Pancreas (tissue), 10 donors: Measurements from ENCODE around the gene IFI44L. TPM values are rescaled to one million over a fixed set of nuclear protein-coding genes. Genes with fewer than 3 reads are reported as not detected.

Experiments used
- ATAC-seq, 4 donors: fragments of 200-7000 bp; cut with Tn5 transposase; one replicate each; pipeline versions ENCODE4 v1.8.0 to v1.9.1; 2020; ENCODE audit warnings: mild to moderate bottlenecking in 4 of 4, moderate library complexity in 4 of 4
- DNase-seq, 6 donors: peaks; one replicate each; pipeline ENCODE4 v3.0.0-alpha.2; 2020
- FAIRE-seq: peaks from 2 replicates; lab custom pipeline; 2012; peaks lifted over from hg19 to GRCh38; lab: Jason Lieb, UNC
- H3K27ac ChIP-seq, 4 donors: fragments of 200-600 bp; sonication (generic); 1 replicate in 3 of 4; 2 replicates in 1 of 4; pipeline versions ENCODE4 v1.5.0 to v1.8.0; 2020
- H3K27me3 ChIP-seq, 4 donors: fragments of 200-600 bp; one replicate each; pipeline ENCODE4 v1.8.0; 2021
- H3K36me3 ChIP-seq, 3 donors: fragments of 200-600 bp; sonication (generic) in 1 of 3; one replicate each; pipeline versions ENCODE4 v1.5.0 to v1.8.0; 2020 to 2021
- H3K4me1 ChIP-seq, 3 donors: fragments of 200-600 bp; one replicate each; pipeline ENCODE4 v1.8.0; 2021
- H3K4me3 ChIP-seq, 4 donors: fragments of 200-600 bp; sonication (generic) in 2 of 4; one replicate each; pipeline versions ENCODE4 v1.5.0 to v1.8.0; 2020 to 2021
- H3K9me3 ChIP-seq, 4 donors: fragments of 200-600 bp; one replicate each; pipeline ENCODE4 v1.8.0; 2021
- WGBS, 2 donors: extraction: QIAGEN DNeasy Blood & Tissue Kit; methylation state at CpG; one replicate each; pipeline ENCODE4 v1.1.7; 2013; 5-methylcytosine and 5-hydroxymethylcytosine counted together
- intact Hi-C, 3 donors: fragments of 100-400 bp; cut with DNase I; formaldehyde crosslinking; loops; one replicate each; pipeline versions ENCODE4 v1.11.1 to v1.14.2; 2022
- polyA plus RNA-seq, 2 donors: library from polyadenylated mRNA; stranded (reverse); fragments of 200-250 nt; gene quantifications; one replicate each; pipeline ENCODE4 v1.2.3, GENCODE V29; 2013
- total RNA-seq, 6 donors: library from RNA; stranded (reverse); fragmentation: NEBNext Ultra II Directional in 4 of 6; extraction: Animal tissue kit (Norgen Biotek cat#: 25700) in 4 of 6; gene quantifications; one replicate each; pipeline versions ENCODE4 v1.2.1 to v1.2.4, GENCODE V29; 2021 to 2023
- TF ChIP-seq, protein P1 (sequence below), 4 donors: fragments of 200-600 bp; sonication (generic) in 3 of 4; IDR thresholded peaks; one replicate each; pipeline versions ENCODE4 v1.5.0 to v1.8.0; 2021; ENCODE audit warnings: antibody characterized with exemption in 4 of 4
- donor health status: healthy with polysubstance abuse.
- donor health status: DM: no; HTN: no; CAD: no; lungs with moderate emphysema.
- donor health status: DM: no; HTN: no; CAD: no.
- donor health status: control.
- donor health status: control.
- donor health status: Bipolar disorder and iron deficiency.
- donor health status: DM: yes; HTN: yes; CAD: no.
- donor health status: DM: no; HTN: no; CAD: no.
- donor health status: DM: no; HTN: no; CAD: no.
- donor health status: DM: yes; HTN: yes; CAD: no.

Gene IFI44L
- total and polyA plus RNA-seq, 8 donors: 0.38 to 3.9 (median 1.4) TPM

DNA sequence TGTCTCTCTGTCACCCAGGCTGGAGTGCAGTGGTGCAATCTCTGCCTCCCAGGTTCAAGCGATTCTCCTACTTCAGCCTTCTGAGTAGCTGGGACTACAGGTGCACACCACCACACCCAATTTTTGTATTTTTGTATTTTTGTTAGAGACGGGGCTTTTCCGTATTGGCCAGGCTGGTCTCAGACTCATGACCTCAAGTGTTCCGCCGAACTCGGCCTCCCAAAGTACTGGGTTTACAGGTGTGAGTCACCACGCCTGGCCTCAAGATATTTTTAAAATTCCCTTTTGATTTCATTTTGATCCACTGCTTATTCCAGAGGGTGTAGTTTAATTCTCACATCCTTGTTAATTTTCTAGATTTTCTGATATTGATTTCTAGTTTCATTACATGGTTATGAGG is 3.8 kb downstream of the IFI44L start:
- peaks cover 0 to 6% (median 0%) of the 10 kb centered on the region in 3 donors for H3K4me1 ChIP-seq
- TF ChIP-seq, protein P1, sequence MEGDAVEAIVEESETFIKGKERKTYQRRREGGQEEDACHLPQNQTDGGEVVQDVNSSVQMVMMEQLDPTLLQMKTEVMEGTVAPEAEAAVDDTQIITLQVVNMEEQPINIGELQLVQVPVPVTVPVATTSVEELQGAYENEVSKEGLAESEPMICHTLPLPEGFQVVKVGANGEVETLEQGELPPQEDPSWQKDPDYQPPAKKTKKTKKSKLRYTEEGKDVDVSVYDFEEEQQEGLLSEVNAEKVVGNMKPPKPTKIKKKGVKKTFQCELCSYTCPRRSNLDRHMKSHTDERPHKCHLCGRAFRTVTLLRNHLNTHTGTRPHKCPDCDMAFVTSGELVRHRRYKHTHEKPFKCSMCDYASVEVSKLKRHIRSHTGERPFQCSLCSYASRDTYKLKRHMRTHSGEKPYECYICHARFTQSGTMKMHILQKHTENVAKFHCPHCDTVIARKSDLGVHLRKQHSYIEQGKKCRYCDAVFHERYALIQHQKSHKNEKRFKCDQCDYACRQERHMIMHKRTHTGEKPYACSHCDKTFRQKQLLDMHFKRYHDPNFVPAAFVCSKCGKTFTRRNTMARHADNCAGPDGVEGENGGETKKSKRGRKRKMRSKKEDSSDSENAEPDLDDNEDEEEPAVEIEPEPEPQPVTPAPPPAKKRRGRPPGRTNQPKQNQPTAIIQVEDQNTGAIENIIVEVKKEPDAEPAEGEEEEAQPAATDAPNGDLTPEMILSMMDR (IDR thresholded peaks at IDR 0.05): no peak
- WGBS, 2 donors: 93 to 96% methylated on average over 7 of the region's 7 CpGs
- H3K27ac ChIP-seq: no peak overlapping the region
- H3K9me3 ChIP-seq: no peaks in the 10 kb centered on the region
- H3K4me3 ChIP-seq: no peak overlapping the region
- ATAC-seq (no peak), FAIRE-seq (no peak), DNase-seq (no peak)
- H3K27me3 ChIP-seq: no peaks in the 10 kb centered on the region
- intact Hi-C loops: loop anchor here in 1 of 3 donors (10.0 kb wide), 1 partner anchor 51 kb away; no protein-coding TSS in a partner anchor
- H3K36me3 ChIP-seq: no peaks in the 10 kb centered on the region

DNA sequence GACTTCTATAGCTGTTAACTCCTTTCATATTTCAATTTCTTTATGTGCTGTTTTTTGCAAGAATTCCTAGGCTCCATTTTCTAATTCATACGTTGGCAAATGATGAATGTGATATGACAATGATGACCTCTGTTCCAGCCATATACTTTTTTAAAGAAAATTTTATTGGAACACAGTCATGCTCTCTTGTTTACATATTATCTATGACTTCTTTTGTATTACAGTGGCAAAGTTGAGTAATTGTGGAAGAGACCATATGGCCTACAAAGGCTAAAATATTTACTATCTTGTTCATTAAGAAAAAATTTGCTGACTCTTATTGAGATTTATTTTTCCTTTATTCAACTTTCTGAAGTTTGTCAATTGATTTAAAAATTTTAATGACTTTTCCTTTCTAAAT is 7.1 kb downstream of the IFI44L start:
- Histone ChIP-seq H3K36me3 (no peaks in the 10 kb centered on the region), H3K9me3 (no peaks in the 10 kb centered on the region), H3K27ac (no peak overlapping the region), H3K4me1 (no peaks in the 10 kb centered on the region), H3K27me3 (no peaks in the 10 kb centered on the region), H3K4me3 (no peak overlapping the region)
- FAIRE-seq: peak; percentile 13
- ATAC-seq: no peak
- DNase-seq: no peak
- TF ChIP-seq, protein P1 (IDR thresholded peaks at IDR 0.05): no peak
- intact Hi-C loops: loop anchor here in 1 of 3 donors (10.0 kb wide), 1 partner anchor 47 kb away; no protein-coding TSS in a partner anchor
- WGBS, 2 donors: 84 to 85% methylated on average over 1 of the region's 1 CpG

DNA sequence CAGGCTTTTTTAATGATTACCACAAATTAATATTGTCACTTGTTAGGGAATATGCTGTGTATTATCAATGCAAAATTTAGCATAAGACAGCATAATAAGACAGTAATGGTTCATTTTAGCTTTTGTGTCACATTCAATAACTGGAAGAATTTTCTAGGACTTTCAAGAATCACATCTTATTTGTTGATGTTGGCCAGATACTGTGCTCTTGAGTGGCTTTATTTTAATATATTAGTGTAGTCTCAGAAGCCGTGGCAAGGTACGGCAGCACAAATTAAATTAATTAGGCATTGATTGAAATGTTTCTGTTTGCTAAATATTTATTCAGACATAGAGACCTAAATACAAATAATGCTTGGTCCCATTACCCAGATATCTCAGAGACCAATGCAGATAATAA is 10.4 kb downstream of the IFI44L start:
- TF ChIP-seq, protein P1 (IDR thresholded peaks at IDR 0.05): no peak
- Histone ChIP-seq H3K27me3 (no peaks in the 10 kb centered on the region), H3K36me3 (no peaks in the 10 kb centered on the region), H3K4me3 (no peak overlapping the region), H3K4me1 (no peaks in the 10 kb centered on the region), H3K27ac (no peak overlapping the region), H3K9me3 (no peaks in the 10 kb centered on the region)
- ATAC-seq (no peak), FAIRE-seq (no peak), DNase-seq (no peak)
- WGBS, 2 donors: 64 to 89% methylated on average over 2 of the region's 2 CpGs
- intact Hi-C loops: no loop called here

DNA sequence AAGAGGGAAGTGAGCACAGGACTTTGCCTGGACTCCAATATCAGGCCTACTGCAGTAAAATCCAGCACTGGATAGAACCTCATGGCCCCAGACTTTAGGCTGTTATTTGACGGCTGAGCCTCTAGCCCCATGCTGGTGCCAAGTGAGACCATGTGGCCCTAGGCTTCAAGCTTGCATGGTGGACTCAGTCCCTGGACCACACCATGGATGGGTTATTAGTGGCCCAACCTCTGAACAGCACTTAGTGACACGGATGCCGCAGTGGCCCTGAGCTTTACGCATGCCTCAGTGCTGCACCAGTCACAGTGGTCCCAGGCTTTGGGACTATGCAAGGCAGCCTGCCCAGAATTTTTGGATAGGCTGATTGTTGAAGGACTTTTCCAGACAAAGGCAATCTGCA is 13.0 kb downstream of the IFI44L start:
- FAIRE-seq (no peak), DNase-seq (peak in 1 of 6 donors; percentile 25), ATAC-seq (no peak)
- Histone ChIP-seq H3K27ac (no peak overlapping the region), H3K9me3 (no peaks in the 10 kb centered on the region), H3K27me3 (no peaks in the 10 kb centered on the region), H3K4me3 (no peak overlapping the region), H3K4me1 (no peaks in the 10 kb centered on the region), H3K36me3 (no peaks in the 10 kb centered on the region)
- TF ChIP-seq, protein P1 (IDR thresholded peaks at IDR 0.05): no peak
- intact Hi-C loops: no loop called here
- WGBS, 2 donors: 90 to 94% methylated on average over 4 of the region's 4 CpGs

DNA sequence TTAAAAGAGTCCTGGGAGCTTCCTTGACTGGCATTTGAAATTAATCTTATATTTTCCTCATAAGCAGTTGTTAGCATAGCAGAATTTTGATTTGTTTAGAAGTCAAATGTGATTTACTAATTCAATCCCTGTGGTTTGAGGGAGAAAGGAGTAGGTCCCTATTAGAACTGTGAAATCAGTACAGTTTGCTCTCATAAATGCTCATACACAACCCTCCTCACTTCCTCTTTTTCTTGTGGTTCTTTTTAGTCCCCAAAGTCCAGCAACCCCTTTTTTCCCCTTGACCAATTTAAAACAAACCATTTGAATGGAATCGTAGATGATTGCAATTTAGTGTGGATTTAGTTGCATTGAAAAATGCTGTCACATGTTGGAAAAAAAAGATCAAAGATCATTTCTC is 20.2 kb downstream of the IFI44L start:
- Histone ChIP-seq H3K4me1 (no peaks in the 10 kb centered on the region), H3K4me3 (no peak overlapping the region), H3K27ac (no peak overlapping the region), H3K36me3 (no peaks in the 10 kb centered on the region), H3K9me3 (no peaks in the 10 kb centered on the region), H3K27me3 (no peaks in the 10 kb centered on the region)
- intact Hi-C loops: no loop called here
- ATAC-seq (no peak), FAIRE-seq (no peak), DNase-seq (no peak)
- TF ChIP-seq, protein P1 (IDR thresholded peaks at IDR 0.05): no peak
- 63 to 74% methylated on average over 1 of the region's 1 CpG for WGBS, 2 donors
